AG09309 (cell line): ENCODE results near the gene FAP.

Experiments
- DNase-seq: peaks from one replicate; pipeline ENCODE4 v3.0.0-alpha.2; 2010; ENCODE audit warnings: low read depth
- H3K4me3 ChIP-seq: 2 replicates; pipeline ENCODE4 v1.5.1; 2011; ENCODE audit warnings: mild to moderate bottlenecking, low read depth, low read length, moderate library complexity; ENCODE audit not compliant: control insufficient read depth
- TF ChIP-seq, protein P1 (sequence below): IDR thresholded peaks from 2 replicates; pipeline ENCODE4 v1.5.1; 2011; ENCODE audit warnings: mild to moderate bottlenecking, low read depth, low read length, inconsistent platforms; ENCODE audit not compliant: insufficient read depth, control insufficient read depth; ENCODE audit errors: missing control alignments

Gene FAP

GRCh38 chr2:162266460-162266760 is 23.2 kb upstream of the FAP start:
- no peak for DNase-seq
- TF ChIP-seq, protein P1, sequence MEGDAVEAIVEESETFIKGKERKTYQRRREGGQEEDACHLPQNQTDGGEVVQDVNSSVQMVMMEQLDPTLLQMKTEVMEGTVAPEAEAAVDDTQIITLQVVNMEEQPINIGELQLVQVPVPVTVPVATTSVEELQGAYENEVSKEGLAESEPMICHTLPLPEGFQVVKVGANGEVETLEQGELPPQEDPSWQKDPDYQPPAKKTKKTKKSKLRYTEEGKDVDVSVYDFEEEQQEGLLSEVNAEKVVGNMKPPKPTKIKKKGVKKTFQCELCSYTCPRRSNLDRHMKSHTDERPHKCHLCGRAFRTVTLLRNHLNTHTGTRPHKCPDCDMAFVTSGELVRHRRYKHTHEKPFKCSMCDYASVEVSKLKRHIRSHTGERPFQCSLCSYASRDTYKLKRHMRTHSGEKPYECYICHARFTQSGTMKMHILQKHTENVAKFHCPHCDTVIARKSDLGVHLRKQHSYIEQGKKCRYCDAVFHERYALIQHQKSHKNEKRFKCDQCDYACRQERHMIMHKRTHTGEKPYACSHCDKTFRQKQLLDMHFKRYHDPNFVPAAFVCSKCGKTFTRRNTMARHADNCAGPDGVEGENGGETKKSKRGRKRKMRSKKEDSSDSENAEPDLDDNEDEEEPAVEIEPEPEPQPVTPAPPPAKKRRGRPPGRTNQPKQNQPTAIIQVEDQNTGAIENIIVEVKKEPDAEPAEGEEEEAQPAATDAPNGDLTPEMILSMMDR, result peak; percentile 32
- no peak overlapping the region for H3K4me3 ChIP-seq

- no peak overlapping the region for H3K4me3 ChIP-seq
- TF ChIP-seq, protein P1, result no peak
- DNase-seq, result no peak
These were observed 22.6 kb upstream of the FAP start for GRCh38 chr2:162265666-162266459.

DNA sequence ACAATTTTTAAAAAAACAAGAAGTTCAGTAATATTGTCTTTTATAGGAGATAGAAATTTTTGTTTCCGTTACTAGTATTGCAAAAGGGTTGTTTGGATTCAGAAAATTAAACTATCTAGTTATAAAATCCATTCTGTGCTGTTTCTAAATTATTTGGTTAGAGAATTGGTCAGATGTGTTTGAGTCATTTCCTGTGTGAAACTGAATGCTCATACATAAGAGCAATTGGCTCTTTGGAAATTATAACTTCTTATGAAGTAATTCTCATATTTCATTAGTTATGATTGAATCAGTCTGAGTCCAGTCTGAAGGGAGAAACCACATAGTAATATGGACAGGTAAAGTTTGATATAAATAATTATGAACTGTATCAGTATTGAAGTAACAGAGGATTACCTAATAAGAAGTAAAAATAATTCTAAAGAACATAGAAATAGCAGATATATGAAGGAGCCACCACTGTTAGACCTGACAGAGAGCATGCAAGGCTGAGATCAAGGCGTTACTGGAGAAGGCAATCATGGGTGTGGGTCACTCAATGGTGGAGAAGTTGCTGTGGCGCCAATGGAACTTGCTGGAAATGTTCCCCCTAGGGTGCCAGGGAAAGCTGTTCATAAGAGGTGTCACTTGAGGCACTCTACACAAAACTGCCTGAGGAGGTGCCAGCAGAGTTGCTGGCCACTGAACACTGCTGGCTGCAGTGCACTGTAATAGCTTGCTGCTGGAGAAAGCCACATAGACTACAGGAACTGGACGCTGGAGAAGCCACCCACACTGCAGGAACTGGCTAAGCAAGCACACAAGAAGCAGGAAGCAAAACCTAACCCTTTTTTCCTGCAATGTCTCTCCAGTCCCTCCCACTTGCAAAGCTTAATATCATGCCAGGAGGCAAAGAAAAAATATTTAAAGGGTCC is 18.0 kb upstream of the FAP start:
- peak; percentile 35 for DNase-seq
- H3K4me3 ChIP-seq, result no peak overlapping the region; the same call in none of the 2 replicates
- TF ChIP-seq, protein P1, result no peak

DNA sequence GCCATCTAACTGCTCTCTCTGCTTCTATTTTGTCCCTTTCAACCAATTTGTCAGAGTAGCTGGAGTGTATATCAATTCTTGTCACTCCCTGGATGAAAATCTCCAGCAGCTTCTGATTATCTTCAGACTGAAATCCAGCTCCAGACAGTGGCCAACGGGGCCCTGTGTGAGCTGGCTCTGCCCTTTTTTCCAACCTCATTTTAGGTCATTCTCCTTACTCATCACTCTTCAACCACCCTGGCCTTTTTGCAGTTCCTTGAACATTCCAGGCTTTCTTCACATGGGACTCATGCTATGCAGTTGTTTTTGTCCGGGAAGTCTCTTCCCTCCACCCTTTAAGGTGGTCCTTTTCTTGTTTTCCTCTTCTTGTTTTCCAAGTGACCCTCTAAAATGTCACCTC is 15.4 kb upstream of the FAP start:
- H3K4me3 ChIP-seq, result no peak overlapping the region
- peak; percentile 45 for DNase-seq
- TF ChIP-seq, protein P1, result no peak

GRCh38 chr2:162258169-162258568 is 14.9 kb upstream of the FAP start:
- TF ChIP-seq, protein P1, result no peak
- DNase-seq, result no peak
- H3K4me3 ChIP-seq, result no peak overlapping the region

DNA sequence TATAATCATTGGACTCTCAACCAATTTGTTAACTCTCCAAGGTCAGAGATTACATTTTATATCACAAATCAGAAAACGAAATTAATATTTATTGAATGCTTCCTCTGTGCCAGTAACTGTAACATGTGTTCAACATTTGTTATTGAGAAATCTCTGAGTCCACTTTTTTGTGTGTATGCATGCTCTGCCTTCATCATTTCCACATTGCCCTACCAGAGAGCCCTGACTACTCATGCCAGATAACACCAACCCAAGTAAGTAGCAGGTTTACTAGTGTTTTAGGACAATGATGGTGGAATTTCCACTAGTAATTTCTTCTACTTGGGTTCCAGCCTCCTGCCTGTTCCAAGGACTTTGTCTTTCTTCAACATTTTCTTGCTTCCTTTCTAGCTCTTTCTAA is 14.2 kb upstream of the FAP start:
- TF ChIP-seq, protein P1, result no peak

More for the DNA sequence above, 14.2 kb upstream of the FAP start:
- peak; percentile 39 for DNase-seq
- no peak overlapping the region for H3K4me3 ChIP-seq
